Tibial nerve (tissue), 3 donors: ENCODE measurements around the gene TCHH.

Experiments
- CTCF ChIP-seq, 5 experiments: fragments of 200-600 bp in 3 of 5; fragments of 450-650 bp in 2 of 5; sonication (generic) in 3 of 5; IDR thresholded peaks; one replicate each; pipeline ENCODE4 v1.5.1; 2016 to 2019; ENCODE audit warnings: antibody characterized with exemption in 5 of 5, mild to moderate bottlenecking in 3 of 5, moderate library complexity in 2 of 5
- POLR2A ChIP-seq, 2 donors: fragments of 450-650 bp; IDR thresholded peaks; one replicate each; pipeline ENCODE4 v1.6.1; 2017; ENCODE audit warnings: antibody characterized with exemption in 2 of 2, mild to moderate bottlenecking in 2 of 2, moderate library complexity in 2 of 2

- TF ChIP-seq CTCF (IDR thresholded peaks at IDR 0.05) (no peak), POLR2A (IDR thresholded peaks at IDR 0.05) (no peak)
These were observed 2.3 kb downstream of the TCHH start for GRCh38 chr1:152112885-152113432.
